Endothelial cell of umbilical vein (primary cell): ENCODE data around the gene GRAMD1B. TPM values are rescaled to one million over a fixed set of nuclear protein-coding genes. Genes with fewer than 3 reads are reported as not detected.

Experiments used
- BruUV-seq: library from RNA; stranded (reverse); fragments of 400-500 nt; replicated peaks from 2 replicates; lab custom pipeline; 2021; lab: Mats Ljungman, UMichigan
- CTCF ChIA-PET: fragments of 300-600, 350-600 bp; sonication (Branson Sonifier 250); formaldehyde crosslinking; loops from one replicate; lab custom pipeline; 2021; ENCODE audit warnings: antibody characterized with exemption, inconsistent platforms; lab: Charles Lee
- POLR2A ChIA-PET: fragments of 300-600, 350-600 bp; sonication (Branson Sonifier 250); formaldehyde crosslinking; loops from one replicate; lab custom pipeline; 2021; ENCODE audit warnings: antibody characterized with exemption, inconsistent platforms; lab: Charles Lee
- DNase-seq: peaks from one replicate; pipeline ENCODE4 v3.0.0-alpha.2; 2011; ENCODE audit warnings: low read depth, low spot score
- FAIRE-seq: peaks from 2 replicates; lab custom pipeline; 2011; peaks lifted over from hg19 to GRCh38; lab: Jason Lieb, UNC
- H2AFZ ChIP-seq: 2 replicates; pipeline ENCODE4 v1.6.0; 2012; ENCODE audit warnings: low read depth, low read length, control low read depth, inconsistent platforms
- H3K27ac ChIP-seq: 2 replicates; pipeline ENCODE4 v1.5.1; 2011; ENCODE audit warnings: low read depth, mild to moderate bottlenecking, control low read depth, low read length, moderate library complexity; ENCODE audit not compliant: insufficient read depth
- H3K27me3 ChIP-seq, 2 experiments: 2 replicates each; pipeline versions ENCODE4 v1.6.0 to v1.6.1; 2011; ENCODE audit warnings: low read length in 2 of 2, mixed read lengths in 1 of 2; ENCODE audit not compliant: control insufficient read depth in 2 of 2, insufficient read depth in 2 of 2
- H3K36me3 ChIP-seq, 2 experiments: 2 replicates in 1 of 2; 3 replicates in 1 of 2; pipeline ENCODE4 v1.5.1; 2011; ENCODE audit warnings: low read length in 2 of 2, mild to moderate bottlenecking in 1 of 2, moderate library complexity in 1 of 2; ENCODE audit not compliant: control insufficient read depth in 2 of 2, insufficient read depth in 2 of 2; ENCODE audit errors: extremely low read depth in 1 of 2
- H3K4me1 ChIP-seq: 3 replicates; pipeline ENCODE4 v1.5.1; 2011; ENCODE audit warnings: mild to moderate bottlenecking, low read length; ENCODE audit not compliant: control insufficient read depth, insufficient read depth; ENCODE audit errors: extremely low read depth
- H3K4me2 ChIP-seq: 2 replicates; pipeline ENCODE4 v1.6.1; 2011; ENCODE audit warnings: low read length, control low read depth, mixed read lengths; ENCODE audit not compliant: insufficient read depth
- H3K4me3 ChIP-seq, 3 experiments: fragments of 200-600 bp in 1 of 3; sonication (generic), shearing (Covaris generic) in 1 of 3; replicated peaks in 1 of 3; 2 replicates each; pipeline ENCODE4 v1.5.1; 2011 to 2016; ENCODE audit warnings: control low read depth in 3 of 3, low read length in 3 of 3, mild to moderate bottlenecking in 2 of 3, inconsistent platforms in 1 of 3, low read depth in 1 of 3, moderate library complexity in 1 of 3; ENCODE audit not compliant: insufficient read depth in 1 of 3
- H3K79me2 ChIP-seq: 2 replicates; pipeline ENCODE4 v1.6.0; 2012; ENCODE audit warnings: low read length, inconsistent platforms; ENCODE audit not compliant: control insufficient read depth, insufficient read depth
- H3K9ac ChIP-seq: replicated peaks from 2 replicates; pipeline ENCODE3; 2011; ENCODE audit warnings: low read length, control low read depth; ENCODE audit not compliant: insufficient read depth; ENCODE audit errors: extremely low read depth
- H3K9me1 ChIP-seq: replicated peaks from 3 replicates; pipeline ENCODE4 v1.6.0; 2011; ENCODE audit warnings: mild to moderate bottlenecking, low read length; ENCODE audit not compliant: control insufficient read depth, insufficient read depth; ENCODE audit errors: extremely low read depth
- H3K9me3 ChIP-seq: replicated peaks from 2 replicates; pipeline ENCODE4 v1.5.1; 2012; ENCODE audit warnings: low read length, inconsistent platforms; ENCODE audit not compliant: control insufficient read depth, insufficient read depth
- H4K20me1 ChIP-seq: replicated peaks from 2 replicates; pipeline ENCODE3; 2011; ENCODE audit warnings: mild to moderate bottlenecking, low read length; ENCODE audit not compliant: control insufficient read depth, insufficient read depth; ENCODE audit errors: extremely low read depth
- EZH2 ChIP-seq: IDR thresholded peaks from 2 replicates; pipeline ENCODE4 v1.6.1; 2012; ENCODE audit warnings: borderline replicate concordance, low read depth, mild to moderate bottlenecking, moderate library complexity, low read length, inconsistent platforms; ENCODE audit not compliant: severe bottlenecking
- FOS ChIP-seq: IDR thresholded peaks from 2 replicates; pipeline ENCODE4 v1.6.1; 2011; ENCODE audit warnings: mild to moderate bottlenecking, low read length, moderate library complexity, borderline replicate concordance; ENCODE audit not compliant: insufficient read depth
- GATA2 ChIP-seq: IDR thresholded peaks from 2 replicates; pipeline ENCODE4 v1.7.0; 2011; ENCODE audit warnings: low read depth, mild to moderate bottlenecking, moderate library complexity, mixed read lengths, low read length; ENCODE audit not compliant: insufficient read length, insufficient read depth
- JUN ChIP-seq: IDR thresholded peaks from 2 replicates; pipeline ENCODE4 v1.6.1; 2011; ENCODE audit warnings: borderline replicate concordance, low read depth; ENCODE audit not compliant: insufficient read length, insufficient read depth
- MAX ChIP-seq: IDR thresholded peaks from 2 replicates; pipeline ENCODE4 v1.6.1; 2011; ENCODE audit not compliant: insufficient read depth, insufficient read length
- MYC ChIP-seq: IDR thresholded peaks from one replicate; pipeline ENCODE4 v1.6.1; 2011; ENCODE audit warnings: mild to moderate bottlenecking, low read depth, low read length
- POLR2A ChIP-seq: IDR thresholded peaks from 2 replicates; pipeline ENCODE4 v1.6.1; 2012; ENCODE audit warnings: low read depth, mild to moderate bottlenecking, control low read depth, low read length
- POLR2AphosphoS5 ChIP-seq: IDR thresholded peaks from 2 replicates; pipeline ENCODE4 v1.6.1; 2012; ENCODE audit warnings: low read depth, mild to moderate bottlenecking, control low read depth, low read length, moderate library complexity; ENCODE audit not compliant: insufficient read depth
- dilution Hi-C: fragments of 300-500 bp; cut with MboI; formaldehyde crosslinking; loops from one replicate; pipeline ENCODE4 v1.15.0; 2019; ENCODE audit warnings: low sequenced_read_pairs; ENCODE audit not compliant: extremely low pct_ligation_motif_present
- intact Hi-C: fragments of 100-400 bp; cut with micrococcal nuclease; formaldehyde crosslinking; loops from one replicate; pipeline ENCODE4 v1.10.0; 2022
- polyA plus RNA-seq, 4 experiments: library from polyadenylated mRNA; depleted of rRNA in 3 of 4; stranded (reverse) in 3 of 4; unstranded in 1 of 4; fragments of >200 nt; gene quantifications; 2 replicates each; pipeline versions ENCODE4 v1.2.1 to v1.2.3, GENCODE V29; 2011 to 2012; ENCODE audit warnings: missing spikeins in 1 of 4
- total RNA-seq: library from RNA; stranded (reverse); gene quantifications from 2 replicates; pipeline ENCODE4 v1.2.3, GENCODE V29; 2021
- TF ChIP-seq, protein P1 (sequence below), 2 donors: IDR thresholded peaks; 1 replicate in 1 of 2; 2 replicates in 1 of 2; pipeline ENCODE4 v1.5.1; 2011; ENCODE audit warnings: low read length in 2 of 2, mild to moderate bottlenecking in 2 of 2, moderate library complexity in 2 of 2, control low read depth in 1 of 2, inconsistent platforms in 1 of 2, low read depth in 1 of 2; ENCODE audit not compliant: insufficient read depth in 1 of 2; ENCODE audit errors: extremely low read depth in 1 of 2

The GRAMD1B gene
- total and polyA plus RNA-seq, 2 donors (not counting 3 experiments of a cell fraction or from before 2014, with no cell fraction given): 5.1 to 11.1 TPM

DNA sequence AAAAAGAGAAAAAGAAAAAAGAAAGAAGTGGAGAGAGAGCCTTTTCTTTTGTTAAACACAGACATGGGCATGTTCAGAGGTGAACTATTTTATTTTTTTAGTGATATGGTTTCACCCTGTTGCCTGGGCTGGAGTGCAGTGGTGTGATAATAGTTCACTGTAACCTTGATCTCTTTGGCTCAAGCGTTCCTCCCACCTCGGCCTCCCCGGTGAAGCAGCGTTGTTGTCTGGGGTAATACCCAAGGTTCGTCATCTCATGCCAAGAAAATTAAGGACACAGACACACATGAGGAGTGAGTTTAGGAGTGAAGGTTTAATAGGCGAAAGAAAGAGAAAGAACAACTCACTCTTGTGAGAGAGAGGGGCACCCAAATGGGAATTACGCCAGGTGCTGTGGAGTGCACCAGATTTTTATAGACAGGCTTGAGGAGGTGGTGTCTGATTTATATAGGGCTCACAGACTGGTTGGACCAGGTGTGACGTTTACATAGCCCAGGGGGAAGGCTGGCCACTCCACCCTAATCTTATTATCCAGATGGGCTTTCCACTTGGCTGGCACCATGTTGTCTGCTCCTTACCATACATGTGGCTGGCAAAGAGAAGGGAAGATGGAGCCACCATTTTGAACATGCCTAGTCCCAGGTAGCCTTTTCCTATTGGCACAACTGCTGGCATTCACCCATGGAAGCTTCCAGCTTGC, 42.3 kb downstream of the GRAMD1B start:
- CTCF ChIA-PET: no interaction called here

More for the DNA sequence above, 42.3 kb downstream of the GRAMD1B start:
- Histone ChIP-seq H3K79me2 (no peaks in the 10 kb centered on the region), H3K9ac (no peak overlapping the region), H3K4me3 (no peak overlapping the region), H3K9me1 (no peaks in the 10 kb centered on the region), H3K4me2 (no peak overlapping the region), H3K27me3 (no peaks in the 10 kb centered on the region), H3K4me1 (peaks cover 32% of the 10 kb centered on the region), H3K36me3 (no peaks in the 10 kb centered on the region), H2AFZ (no peak overlapping the region), H3K27ac (no peak overlapping the region), H4K20me1 (no peaks in the 10 kb centered on the region), H3K9me3 (no peaks in the 10 kb centered on the region)
- intact Hi-C loops (no loop called here), dilution Hi-C loops (no loop called here)
- FAIRE-seq: no peak
- DNase-seq: no peak
- BruUV-seq: no TSS peak
- TF ChIP-seq EZH2 (no peak), MAX (no peak), JUN (no peak), GATA2 (no peak), POLR2AphosphoS5 (no peak), MYC (no peak), POLR2A (no peak), FOS (no peak)
- TF ChIP-seq, protein P1, sequence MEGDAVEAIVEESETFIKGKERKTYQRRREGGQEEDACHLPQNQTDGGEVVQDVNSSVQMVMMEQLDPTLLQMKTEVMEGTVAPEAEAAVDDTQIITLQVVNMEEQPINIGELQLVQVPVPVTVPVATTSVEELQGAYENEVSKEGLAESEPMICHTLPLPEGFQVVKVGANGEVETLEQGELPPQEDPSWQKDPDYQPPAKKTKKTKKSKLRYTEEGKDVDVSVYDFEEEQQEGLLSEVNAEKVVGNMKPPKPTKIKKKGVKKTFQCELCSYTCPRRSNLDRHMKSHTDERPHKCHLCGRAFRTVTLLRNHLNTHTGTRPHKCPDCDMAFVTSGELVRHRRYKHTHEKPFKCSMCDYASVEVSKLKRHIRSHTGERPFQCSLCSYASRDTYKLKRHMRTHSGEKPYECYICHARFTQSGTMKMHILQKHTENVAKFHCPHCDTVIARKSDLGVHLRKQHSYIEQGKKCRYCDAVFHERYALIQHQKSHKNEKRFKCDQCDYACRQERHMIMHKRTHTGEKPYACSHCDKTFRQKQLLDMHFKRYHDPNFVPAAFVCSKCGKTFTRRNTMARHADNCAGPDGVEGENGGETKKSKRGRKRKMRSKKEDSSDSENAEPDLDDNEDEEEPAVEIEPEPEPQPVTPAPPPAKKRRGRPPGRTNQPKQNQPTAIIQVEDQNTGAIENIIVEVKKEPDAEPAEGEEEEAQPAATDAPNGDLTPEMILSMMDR (IDR thresholded peaks at IDR 0.05; ENCODE audit: extremely low read depth in 1 of 2, insufficient read depth in 1 of 2, low read depth in 1 of 2, low read length in 2 of 2): no peak
- POLR2A ChIA-PET: no interaction called here
